Fibroblast of skin of left quadriceps (primary cell): ENCODE measurements around the gene FUCA1.
"Not testable (repeated sequence)": the region's sequence is repeated elsewhere in the genome, so short reads cannot be mapped to it uniquely, and the experiment has no call there.

Experiments
- DNase-seq, 2 experiments: peaks; one replicate each; pipeline ENCODE4 v3.0.0-alpha.2; 2013; ENCODE audit warnings: low read depth in 2 of 2

The FUCA1 gene

DNA sequence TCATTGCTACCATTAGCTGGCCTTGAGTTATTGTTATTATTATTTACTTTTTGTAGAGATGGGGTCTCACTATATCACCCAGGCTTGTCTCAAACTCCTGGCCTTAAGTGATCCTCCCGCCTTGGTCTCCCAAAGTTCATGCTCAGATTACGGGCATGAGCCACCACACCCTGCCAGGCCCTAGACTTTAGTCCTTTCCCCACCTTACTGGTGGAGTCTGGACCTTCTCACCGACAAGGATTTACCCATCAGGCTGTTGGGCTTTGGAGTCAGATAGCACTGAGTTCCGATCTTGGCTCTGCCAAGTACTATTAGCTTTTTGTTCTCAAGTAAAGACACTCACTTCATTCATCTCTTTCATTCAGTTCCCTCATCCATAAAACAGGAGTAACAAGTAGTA is 27.9 kb upstream of the FUCA1 start:
- DNase-seq: no peak

DNA sequence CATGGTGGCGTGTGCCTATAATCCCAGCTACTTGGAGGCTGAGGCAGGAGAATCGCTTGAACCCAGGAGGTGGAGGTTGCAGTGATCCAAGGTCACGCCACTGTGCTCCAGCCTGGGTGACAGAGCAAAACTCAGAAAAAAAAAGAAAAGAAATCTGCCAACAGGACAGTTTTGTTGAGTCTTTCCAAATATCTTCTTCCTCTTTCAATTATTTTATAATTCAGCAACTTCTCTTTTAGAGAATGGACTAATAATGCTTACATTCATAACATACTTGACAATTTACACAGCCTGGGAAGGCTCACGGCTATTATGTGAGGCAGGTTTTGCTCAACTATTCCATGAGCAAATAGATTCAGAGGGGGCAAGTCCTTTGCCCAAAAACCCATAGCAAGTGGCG is 27.0 kb upstream of the FUCA1 start:
- DNase-seq: no peak

- no peak for DNase-seq
Observed at GRCh38 chr1:23889074-23889473, 21.0 kb upstream of the FUCA1 start.

GRCh38 chr1:23885222-23885621 is 17.1 kb upstream of the FUCA1 start:
- DNase-seq: no peak

DNA sequence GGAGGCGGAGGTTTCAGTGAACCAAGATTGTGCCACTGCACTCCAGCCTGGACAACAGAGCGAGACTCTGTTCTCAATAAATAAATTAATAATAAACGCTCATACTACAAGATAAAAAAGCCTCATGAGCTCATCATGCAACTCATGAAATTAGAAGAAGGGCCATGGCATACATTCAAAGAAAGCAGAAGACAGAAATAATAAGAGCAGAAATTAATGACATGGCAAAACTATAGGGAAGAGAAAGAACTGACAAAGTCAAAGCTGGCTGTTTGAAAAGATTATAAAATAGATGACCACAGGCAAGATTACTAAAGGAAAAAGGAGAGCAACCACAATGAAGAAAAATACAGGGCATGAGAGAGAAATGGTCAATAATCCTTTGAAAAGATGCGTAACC is 14.7 kb upstream of the FUCA1 start:
- no peak for DNase-seq

- no peak for DNase-seq
Observed at GRCh38 chr1:23879809-23880208, 11.7 kb upstream of the FUCA1 start.

- DNase-seq: no peak
Observed at GRCh38 chr1:23878668-23879067, 10.6 kb upstream of the FUCA1 start.

DNA sequence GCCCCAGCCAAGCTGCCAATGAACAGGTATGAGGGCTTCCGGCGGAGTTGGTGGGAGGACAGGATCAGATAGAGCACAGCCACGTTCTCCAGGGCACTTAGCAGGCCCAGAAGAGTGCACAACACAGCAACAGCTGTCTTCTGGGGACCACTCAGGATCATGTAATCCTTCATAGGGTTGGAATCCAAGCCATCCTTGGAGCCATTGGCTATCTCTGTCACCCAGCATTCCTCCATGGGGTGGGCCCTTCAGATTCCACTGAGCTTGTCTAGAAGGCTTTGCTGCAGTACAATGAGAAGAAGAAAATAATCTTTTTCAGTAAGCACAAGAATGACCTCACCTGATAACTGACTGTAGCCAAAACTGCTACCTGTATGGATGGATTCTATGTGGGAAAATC is 7.3 kb upstream of the FUCA1 start:
- no peak for DNase-seq

DNA sequence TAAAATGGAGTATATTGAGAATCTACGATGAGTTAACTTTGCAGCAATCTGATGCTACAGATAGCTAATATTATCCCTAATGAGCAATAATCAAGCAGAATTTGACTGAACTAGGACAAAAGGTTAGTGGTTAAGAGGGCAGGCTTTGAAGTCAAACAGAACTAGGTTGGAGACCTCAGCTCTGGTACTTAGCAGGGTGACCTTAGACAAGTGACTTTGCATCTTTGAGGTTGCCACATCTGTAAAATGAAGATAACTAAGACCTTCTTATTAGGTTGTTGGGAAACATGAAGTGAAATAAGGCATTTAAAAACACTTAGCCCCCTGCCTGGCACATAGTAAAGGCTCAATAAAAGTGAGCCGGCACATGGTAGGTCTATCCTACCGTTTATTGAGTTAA is 4.3 kb upstream of the FUCA1 start:
- DNase-seq: no peak

- DNase-seq: no peak
Observed at GRCh38 chr1:23869051-23869450, 961 bp upstream of the FUCA1 start.

- DNase-seq: no peak
Observed at GRCh38 chr1:23868557-23869016, 497 bp upstream of the FUCA1 start.

DNA sequence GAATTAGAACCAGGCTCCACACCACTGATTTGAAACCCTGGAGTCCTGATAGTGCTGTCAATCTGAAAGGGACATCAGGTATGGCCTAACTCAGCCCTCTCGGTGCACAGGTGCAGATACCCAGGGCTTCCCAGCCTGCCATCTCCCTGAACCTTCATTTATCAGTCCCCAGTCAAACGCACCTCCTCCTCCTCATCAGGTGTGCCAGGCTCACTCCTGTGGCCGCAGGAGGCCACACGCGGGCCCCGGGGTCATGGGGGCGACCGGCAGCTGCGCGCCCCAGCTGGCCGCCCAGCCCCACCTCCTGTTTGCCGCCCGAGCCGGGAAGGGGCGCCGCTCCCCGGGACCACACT is 572 bp downstream of the FUCA1 start:
- DNase-seq: no peak

DNA sequence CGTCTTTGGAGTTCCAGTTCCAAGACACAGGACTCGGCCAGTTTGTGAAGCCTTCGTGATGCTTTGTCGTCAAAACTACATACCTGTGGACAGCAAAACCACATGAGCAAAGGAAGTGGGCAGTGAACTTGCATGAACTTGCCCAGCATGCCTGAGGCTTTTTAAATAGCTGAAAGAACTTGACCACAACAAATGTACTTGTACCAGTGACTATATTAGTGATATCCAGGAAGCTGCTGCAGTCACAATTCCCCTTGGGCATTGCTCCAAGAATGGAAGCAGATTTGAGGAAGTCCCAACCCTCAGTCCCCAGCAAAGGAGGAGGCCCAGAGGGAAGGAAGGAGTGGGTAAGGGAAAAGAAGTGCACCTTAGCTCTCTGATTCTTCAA is 2.6 kb downstream of the FUCA1 start:
- DNase-seq: no peak

- DNase-seq: no peak
Observed at GRCh38 chr1:23864801-23865542, 3.1 kb downstream of the FUCA1 start.

- no peak for DNase-seq
Observed at GRCh38 chr1:23862640-23863039, 5.5 kb downstream of the FUCA1 start.

- no peak for DNase-seq
Observed at GRCh38 chr1:23854568-23854967, 13.5 kb downstream of the FUCA1 start.

DNA sequence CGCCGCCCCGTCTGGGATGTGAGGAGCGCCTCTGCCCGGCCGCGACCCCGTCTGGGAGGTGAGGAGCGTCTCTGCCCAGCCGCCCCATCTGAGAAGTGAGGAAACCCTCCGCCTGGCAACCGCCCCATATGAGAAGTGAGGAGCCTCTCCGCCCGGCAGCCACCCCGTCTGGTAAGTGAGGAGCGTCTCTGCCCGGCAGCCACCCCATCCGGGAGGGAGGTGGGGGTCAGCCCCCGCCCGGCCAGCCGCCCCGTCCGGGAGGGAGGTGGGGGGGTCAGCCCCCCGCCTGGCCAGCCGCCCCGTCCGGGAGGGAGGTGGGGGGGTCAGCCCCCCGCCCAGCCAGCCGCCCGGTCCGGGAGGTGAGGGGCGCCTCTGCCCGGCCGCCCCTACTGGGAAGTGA is 15.0 kb downstream of the FUCA1 start:
- not testable (repeated sequence) for DNase-seq

DNA sequence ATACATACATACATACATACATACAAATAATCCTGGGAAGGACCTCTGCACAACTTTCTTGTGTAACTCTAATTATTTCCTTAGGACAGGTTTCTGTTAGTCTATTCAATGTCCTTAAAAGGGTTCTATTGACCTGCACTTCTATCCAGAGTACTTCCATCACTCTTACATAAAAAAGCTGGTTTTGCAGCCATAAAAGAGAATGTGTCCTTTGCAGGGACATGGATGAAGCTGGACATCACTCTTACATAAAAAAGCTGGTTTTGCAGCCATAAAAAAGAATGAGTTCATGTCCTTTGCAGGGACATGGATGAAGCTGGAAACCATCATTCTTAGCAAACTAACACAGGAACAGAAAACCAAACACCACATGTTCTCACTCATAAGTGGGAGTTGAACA is 16.7 kb downstream of the FUCA1 start:
- not testable (repeated sequence) for DNase-seq

GRCh38 chr1:23848673-23849616 is 19.1 kb downstream of the FUCA1 start:
- no peak for DNase-seq

GRCh38 chr1:23847482-23848095 is 20.5 kb downstream of the FUCA1 start:
- not testable (repeated sequence) for DNase-seq

- DNase-seq: no peak
Observed at GRCh38 chr1:23845163-23845562, 22.9 kb downstream of the FUCA1 start.

GRCh38 chr1:23843644-23844043 is 24.4 kb downstream of the FUCA1 start:
- no peak for DNase-seq
